ENCODE data around the gene FERMT3. TPM values are rescaled to one million over a fixed set of nuclear protein-coding genes. Genes with fewer than 3 reads are reported as not detected.

The FERMT3 gene
- total RNA-seq, 1 experiment from 2014 or later, result 10.6 TPM

GRCh38 chr11:64185175-64185692 lies 21.3 kb upstream of the FERMT3 start:
- H3K4me3 Mint-ChIP-seq, result no peak overlapping the region; a peak in 3 of 5 replicates

More at GRCh38 chr11:64185175-64185692, 21.3 kb upstream of the FERMT3 start:
- Histone ChIP-seq H4K5ac (ENCODE audit: insufficient read length, low read depth, low read length) (peak overlapping the region; percentile 36), H3K27me3 (ENCODE audit: insufficient read depth, low read length) (no peaks in the 10 kb centered on the region), H4K91ac (ENCODE audit: insufficient read length, low read depth, low read length) (no peak overlapping the region), H3K4ac (ENCODE audit: low read depth, low read length) (no peak overlapping the region), H4K20me1 (ENCODE audit: control insufficient read depth, insufficient read depth, insufficient read length) (peaks cover 3% of the 10 kb centered on the region), H2BK5ac (ENCODE audit: insufficient read length, low read length) (no peak overlapping the region), H3K14ac (ENCODE audit: insufficient read depth, low read length) (peak overlapping the region; percentile 94), H3K27ac (ENCODE audit: insufficient read length, low read depth, low read length) (no peak overlapping the region), H2BK20ac (ENCODE audit: low read depth, low read length, poor library complexity, severe bottlenecking) (no peak overlapping the region), H3K9me3 (ENCODE audit: control insufficient read depth, low read depth, low read length) (no peaks in the 10 kb centered on the region), H2BK12ac (ENCODE audit: insufficient read length, low read depth, low read length) (no peak overlapping the region), H3K18ac (ENCODE audit: insufficient read length, low read depth, low read length) (peak overlapping the region; percentile 89), H3K23me2 (ENCODE audit: insufficient read length, low read depth, low read length, poor library complexity, severe bottlenecking) (peaks cover 8% of the 10 kb centered on the region), H2AFZ (ENCODE audit: low read length) (no peak overlapping the region), H3K79me1 (ENCODE audit: insufficient read depth, low read depth, low read length, poor library complexity, severe bottlenecking) (peaks cover 2% of the 10 kb centered on the region), H3K23ac (ENCODE audit: insufficient read length, low read depth, low read length) (no peak overlapping the region), H2BK15ac (ENCODE audit: low read depth, low read length) (no peak overlapping the region; the same call in 1 of the 2 replicates), H2AK5ac (ENCODE audit: insufficient read length, low read length) (no peak overlapping the region), H3K79me2 (ENCODE audit: insufficient read depth, low read length) (peaks cover 16% of the 10 kb centered on the region; the same call in 1 of the 2 replicates), H3K9ac (ENCODE audit: extremely low read depth, insufficient read length, low read length) (peak overlapping the region; percentile 80), H3K4me2 (ENCODE audit: insufficient read depth, insufficient read length, low read length) (peak overlapping the region; percentile 73), H3T11ph (ENCODE audit: low read length) (no peak overlapping the region), H2BK120ac (ENCODE audit: low read depth, low read length, poor library complexity, severe bottlenecking) (no peak overlapping the region), H3K56ac (ENCODE audit: insufficient read length, low read depth, low read length) (no peak overlapping the region), H4K8ac (replicated peaks; ENCODE audit: insufficient read length, low read depth, low read length) (no peak overlapping the region), H3K4me1 (ENCODE audit: insufficient read depth, low read length) (peaks cover 4% of the 10 kb centered on the region; the same call in 1 of the 2 replicates)
- no peak for DNase-seq
- no CpG with 5 or more reads among the region's 52 CpGs for WGBS (ENCODE audit: extremely low coverage, insufficient read length, low lambda C conversion rate)
- H3K27me3 Mint-ChIP-seq (ENCODE audit: low read depth), result no peaks in the 10 kb centered on the region; the same call in 1 of the 2 replicates
- H3K4me1 Mint-ChIP-seq, result peaks cover 14 to 30% of the 10 kb centered on the region in 2 experiments
- peaks cover 17 to 22% (median 18%) of the 10 kb centered on the region in 3 experiments for H3K36me3 Mint-ChIP-seq (ENCODE audit: insufficient read depth in 1 of 3, low read depth in 3 of 3)
- peak; percentile 25; the same call in 2 of the 3 replicates for TF ChIP-seq CTCF (conservative IDR thresholded peaks at IDR 0.05)
- H3K27ac Mint-ChIP-seq, result peak overlapping the region; percentile 94 to 98 (median 98)
- H3K9me3 Mint-ChIP-seq, result no peaks in the 10 kb centered on the region
